ENCODE data around the gene ANKS1B.

GRCh38 chr12:99136516-99136915, 848.2 kb downstream of the ANKS1B start:
- TF ChIP-seq POLR2A (IDR thresholded peaks at IDR 0.05; ENCODE audit: low read length) = no peak
- TF ChIP-seq GATA1 (IDR thresholded peaks at IDR 0.05; ENCODE audit: low read depth, low read length) = no peak

Measured in erythroblast (primary cell).